Caki2 (cell line): ENCODE data around the gene PARP12. TPM values are rescaled to one million over a fixed set of nuclear protein-coding genes. Genes with fewer than 3 reads are reported as not detected.

Experiments
- DNase-seq: peaks from one replicate; pipeline ENCODE4 v3.0.0-alpha.2; 2015; ENCODE audit warnings: low read depth
- in situ Hi-C: cut with HindIII; loops from 2 replicates; pipeline ENCODE4 v1.10.0; 2016; ENCODE audit warnings: low sequenced_read_pairs, low pct_unique_long_range_greater_than_20kb, mixed read lengths
- total RNA-seq: library from RNA; depleted of rRNA; stranded (reverse); fragments of >200 nt; shearing (Covaris generic); gene quantifications from 2 replicates; pipeline ENCODE4 v1.2.3, GENCODE V29; 2014; ENCODE audit warnings: low replicate concordance

Gene PARP12
- total RNA-seq, 1 experiment from 2014 or later: 14.1 TPM

- DNase-seq: no peak
- in situ Hi-C loops: no loop called here
Observed at GRCh38 chr7:140004672-140005071, 58.1 kb downstream of the PARP12 start.

- peak; percentile 35 for DNase-seq
- in situ Hi-C loops: no loop called here
Observed at GRCh38 chr7:140003913-140004382, 58.8 kb downstream of the PARP12 start.

GRCh38 chr7:140000666-140001268 lies 62.0 kb downstream of the PARP12 start:
- DNase-seq: no peak
- in situ Hi-C loops: no loop called here

- in situ Hi-C loops: no loop called here
Observed at GRCh38 chr7:139999516-139999915, 63.2 kb downstream of the PARP12 start.

GRCh38 chr7:139998572-139998971 lies 64.2 kb downstream of the PARP12 start:
- in situ Hi-C loops: no loop called here
- no peak for DNase-seq

More at GRCh38 chr7:139999516-139999915, 63.2 kb downstream of the PARP12 start:
- no peak for DNase-seq

- DNase-seq: no peak
- in situ Hi-C loops: no loop called here
Observed at GRCh38 chr7:139995017-139995915, 67.5 kb downstream of the PARP12 start.

- DNase-seq: no peak
- in situ Hi-C loops: no loop called here
Observed at GRCh38 chr7:139994356-139994755, 68.4 kb downstream of the PARP12 start.

GRCh38 chr7:139993592-139993991 lies 69.2 kb downstream of the PARP12 start:
- DNase-seq: no peak
- in situ Hi-C loops: no loop called here

- in situ Hi-C loops: no loop called here
Observed at GRCh38 chr7:139993169-139993568, 69.6 kb downstream of the PARP12 start.

GRCh38 chr7:139992353-139993044 lies 70.3 kb downstream of the PARP12 start:
- no peak for DNase-seq
- in situ Hi-C loops: no loop called here

More at GRCh38 chr7:139993169-139993568, 69.6 kb downstream of the PARP12 start:
- DNase-seq: no peak

- in situ Hi-C loops: no loop called here
- DNase-seq: no peak
Observed at GRCh38 chr7:139991911-139992310, 70.8 kb downstream of the PARP12 start.

GRCh38 chr7:139991269-139991666 lies 71.5 kb downstream of the PARP12 start:
- DNase-seq: no peak
- in situ Hi-C loops: no loop called here

GRCh38 chr7:139990571-139991268 lies 72.0 kb downstream of the PARP12 start:
- no peak for DNase-seq
- in situ Hi-C loops: no loop called here

- in situ Hi-C loops: no loop called here
- DNase-seq: no peak
Observed at GRCh38 chr7:139990142-139990535, 72.6 kb downstream of the PARP12 start.

GRCh38 chr7:139989366-139990141 lies 73.2 kb downstream of the PARP12 start:
- no peak for DNase-seq
- in situ Hi-C loops: no loop called here

GRCh38 chr7:139987691-139988516 lies 74.8 kb downstream of the PARP12 start:
- DNase-seq: no peak
- in situ Hi-C loops: no loop called here

- DNase-seq: no peak
- in situ Hi-C loops: no loop called here
Observed at GRCh38 chr7:139985811-139986210, 76.9 kb downstream of the PARP12 start.
